Mucosa of stomach (tissue), 1 donor: ENCODE measurements around the gene SULT6B1.
"Not testable (repeated sequence)": the region's sequence is repeated elsewhere in the genome, so short reads cannot be mapped to it uniquely, and the experiment has no call there.

Experiments used
- H3K27me3 ChIP-seq: one replicate; pipeline ENCODE4 v1.7.0; 2013; ENCODE audit warnings: mild to moderate bottlenecking, low read length; ENCODE audit not compliant: control insufficient read depth, insufficient read depth
- H3K36me3 ChIP-seq: one replicate; pipeline ENCODE4 v1.7.0; 2013; ENCODE audit warnings: low read length; ENCODE audit not compliant: control insufficient read depth, insufficient read depth
- H3K4me1 ChIP-seq: one replicate; pipeline ENCODE4 v1.7.0; 2013; ENCODE audit warnings: mild to moderate bottlenecking, low read length; ENCODE audit not compliant: control insufficient read depth, insufficient read depth
- H3K4me3 ChIP-seq: one replicate; pipeline ENCODE4 v1.7.0; 2013; ENCODE audit warnings: low read length
- H3K9ac ChIP-seq: one replicate; pipeline ENCODE4 v1.7.0; 2013; ENCODE audit warnings: mild to moderate bottlenecking, low read length, moderate library complexity
- H3K9me3 ChIP-seq: one replicate; pipeline ENCODE4 v1.7.0; 2013; ENCODE audit warnings: mild to moderate bottlenecking, low read length, moderate library complexity; ENCODE audit not compliant: control insufficient read depth
- donor health status: Pancreatic carcinoma.

Gene SULT6B1

GRCh38 chr2:37211212-37211611 lies 22.7 kb upstream of the SULT6B1 start:
- Histone ChIP-seq H3K4me1 (no peaks in the 10 kb centered on the region), H3K4me3 (no peak overlapping the region), H3K36me3 (peaks cover under 1% of the 10 kb centered on the region), H3K9ac (no peak overlapping the region), H3K9me3 (no peaks in the 10 kb centered on the region), H3K27me3 (no peaks in the 10 kb centered on the region)

DNA sequence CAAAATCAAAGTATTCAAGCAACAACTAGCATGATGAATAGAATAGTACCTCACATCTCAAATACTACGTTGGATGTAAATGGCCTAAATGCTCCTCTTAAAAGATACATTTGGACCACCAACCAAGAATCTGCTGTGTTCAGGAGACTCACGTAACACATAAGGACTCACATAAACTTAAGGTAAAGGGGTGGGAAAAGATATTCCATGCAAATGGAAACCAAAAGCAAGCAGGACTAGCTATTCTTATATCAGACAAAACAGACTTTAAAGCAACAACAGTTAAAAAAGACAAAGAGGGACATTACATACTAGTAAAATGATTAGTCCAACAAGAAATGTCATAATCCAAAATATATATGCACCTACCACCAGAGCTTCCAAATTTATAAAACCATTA lies 18.3 kb upstream of the SULT6B1 start:
- H3K36me3 ChIP-seq, H3K4me1 ChIP-seq, H3K9ac ChIP-seq, H3K4me3 ChIP-seq, H3K9me3 ChIP-seq, H3K27me3 ChIP-seq: not testable (repeated sequence)

- no peaks in the 10 kb centered on the region for H3K27me3 ChIP-seq
- peaks cover 9% of the 10 kb centered on the region for H3K36me3 ChIP-seq
- H3K9me3 ChIP-seq = no peaks in the 10 kb centered on the region
- no peaks in the 10 kb centered on the region for H3K4me1 ChIP-seq
- no peak overlapping the region for H3K9ac ChIP-seq
- no peak overlapping the region for H3K4me3 ChIP-seq
Measured at GRCh38 chr2:37205689-37206341, 17.3 kb upstream of the SULT6B1 start.

DNA sequence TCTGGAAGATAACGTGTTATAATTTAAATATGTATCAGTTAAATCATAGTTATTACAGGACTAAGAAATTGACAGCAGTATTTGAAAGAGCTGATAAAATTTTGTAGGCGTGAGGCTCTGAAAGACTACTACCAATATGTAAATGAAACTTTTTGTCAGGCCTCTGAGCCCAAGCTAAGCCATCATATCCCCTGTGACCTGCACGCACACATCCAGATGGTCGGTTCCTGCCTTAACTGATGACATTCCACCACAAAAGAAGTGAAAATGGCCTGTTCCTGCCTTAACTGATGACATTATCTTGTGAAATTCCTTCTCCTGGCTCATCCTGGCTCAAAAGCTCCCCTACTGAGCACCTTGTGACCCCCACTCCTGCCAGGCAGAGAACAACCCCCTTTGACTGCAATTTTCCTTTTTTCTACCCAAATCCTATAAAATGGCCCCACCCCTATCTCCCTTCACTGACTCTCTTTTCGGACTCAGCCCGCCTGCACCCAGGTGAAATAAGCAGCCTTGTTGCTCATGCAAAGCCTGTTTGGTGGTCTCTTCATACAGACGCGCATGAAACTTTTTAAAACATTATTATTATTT lies 16.7 kb upstream of the SULT6B1 start:
- H3K9me3 ChIP-seq, H3K9ac ChIP-seq, H3K4me3 ChIP-seq, H3K4me1 ChIP-seq, H3K27me3 ChIP-seq, H3K36me3 ChIP-seq: not testable (repeated sequence)

DNA sequence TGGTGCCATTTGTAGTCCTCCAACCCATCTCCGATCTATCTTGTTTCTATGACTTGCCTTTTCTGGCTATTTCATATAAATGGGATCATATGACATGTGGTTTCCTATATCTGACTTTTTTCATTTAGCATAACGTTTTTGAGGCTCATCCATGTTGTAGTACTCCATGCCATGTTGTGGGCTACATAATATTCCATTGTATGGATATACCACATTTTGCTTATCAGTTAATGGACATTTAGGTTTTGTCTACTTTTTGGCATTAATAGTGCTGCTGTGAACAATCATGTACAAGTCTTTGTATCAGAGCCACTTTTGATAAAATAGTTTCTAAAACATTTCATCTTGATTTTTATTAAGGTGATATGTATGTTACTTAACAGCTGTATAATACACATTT lies 15.2 kb upstream of the SULT6B1 start:
- Histone ChIP-seq H3K4me3 (no peak overlapping the region), H3K27me3 (no peaks in the 10 kb centered on the region), H3K9ac (no peak overlapping the region), H3K9me3 (no peaks in the 10 kb centered on the region), H3K4me1 (no peaks in the 10 kb centered on the region), H3K36me3 (peaks cover 9% of the 10 kb centered on the region)

DNA sequence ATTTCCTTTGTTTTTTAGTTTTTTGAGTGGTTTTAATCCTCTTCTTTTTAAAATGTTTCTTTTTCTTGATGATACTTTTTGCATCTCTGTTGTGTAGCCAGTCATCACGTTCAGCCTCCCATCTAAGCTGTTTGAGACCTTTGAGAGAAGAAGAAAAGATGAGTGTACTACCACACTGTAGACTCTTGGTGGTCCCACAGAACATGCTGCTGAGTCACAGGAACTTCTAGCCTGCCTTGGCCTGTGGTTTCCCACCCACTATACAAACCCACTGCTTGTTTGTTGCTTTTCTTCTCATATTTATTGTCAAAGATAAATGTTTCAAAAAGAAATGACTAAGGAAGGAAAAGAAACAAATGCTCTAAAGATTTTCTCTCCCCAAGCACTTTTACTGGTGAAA lies 13.3 kb upstream of the SULT6B1 start:
- Histone ChIP-seq H3K9me3 (no peaks in the 10 kb centered on the region), H3K27me3 (no peaks in the 10 kb centered on the region), H3K4me1 (peaks cover 10% of the 10 kb centered on the region), H3K9ac (no peak overlapping the region), H3K36me3 (peaks cover 9% of the 10 kb centered on the region), H3K4me3 (no peak overlapping the region)

- Histone ChIP-seq H3K36me3 (peaks cover 8% of the 10 kb centered on the region), H3K9ac (no peak overlapping the region), H3K4me3 (no peak overlapping the region)
Measured at GRCh38 chr2:37201208-37201607, 12.7 kb upstream of the SULT6B1 start.

DNA sequence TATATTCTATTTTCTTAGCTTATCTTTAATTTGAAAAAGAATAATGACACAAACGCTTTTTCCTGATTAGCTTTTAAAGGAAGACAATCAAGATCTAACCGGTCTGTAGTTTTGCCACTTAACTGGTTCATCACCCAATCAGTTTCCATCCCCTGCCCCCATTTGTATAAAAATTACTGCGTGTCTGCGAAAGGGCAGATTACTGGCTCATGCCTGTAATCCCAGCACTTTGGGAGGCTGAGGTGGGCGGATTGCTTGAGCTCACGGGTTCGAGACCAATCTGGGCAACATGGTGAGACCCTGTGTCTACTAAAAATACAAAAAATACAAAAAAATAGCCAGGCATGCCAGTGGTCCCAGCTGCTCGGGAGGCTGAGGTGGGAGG lies 10.2 kb upstream of the SULT6B1 start:
- H3K9ac ChIP-seq = no peak overlapping the region
- no peaks in the 10 kb centered on the region for H3K36me3 ChIP-seq
- peaks cover 10% of the 10 kb centered on the region for H3K4me1 ChIP-seq
- H3K27me3 ChIP-seq = no peaks in the 10 kb centered on the region
- no peaks in the 10 kb centered on the region for H3K9me3 ChIP-seq
- no peak overlapping the region for H3K4me3 ChIP-seq

More at GRCh38 chr2:37201208-37201607, 12.7 kb upstream of the SULT6B1 start:
- no peaks in the 10 kb centered on the region for H3K27me3 ChIP-seq
- H3K9me3 ChIP-seq = no peaks in the 10 kb centered on the region
- H3K4me1 ChIP-seq = peaks cover 10% of the 10 kb centered on the region

- peak within 1 kb of the TSS; percentile 98 for H3K4me3 ChIP-seq
- peak within 1 kb of the TSS; percentile 80 for H3K9ac ChIP-seq
- H3K27me3 ChIP-seq = no peaks in the 10 kb centered on the region
- peaks cover 10% of the 10 kb centered on the region for H3K4me1 ChIP-seq
- no peaks in the 10 kb centered on the region for H3K36me3 ChIP-seq
- H3K9me3 ChIP-seq = no peaks in the 10 kb centered on the region
Measured at GRCh38 chr2:37196320-37197195, 8.1 kb upstream of the SULT6B1 start, which contains the start of gene CEBPZOS. CEBPZOS (plus strand) TSS chr2:37196496; CDS start chr2:37199705, 3,209 bp downstream.

GRCh38 chr2:37195862-37196319 lies 7.4 kb upstream of the SULT6B1 start:
- H3K27me3 ChIP-seq, H3K36me3 ChIP-seq, H3K9me3 ChIP-seq: not testable (repeated sequence)
- Histone ChIP-seq H3K4me3 (peak overlapping the region; percentile 98), H3K4me1 (peaks cover 10% of the 10 kb centered on the region), H3K9ac (peak overlapping the region; percentile 80)

GRCh38 chr2:37192551-37192950 lies 4.1 kb upstream of the SULT6B1 start:
- Histone ChIP-seq H3K9me3 (no peaks in the 10 kb centered on the region), H3K27me3 (no peaks in the 10 kb centered on the region), H3K4me3 (no peak overlapping the region), H3K9ac (no peak overlapping the region), H3K36me3 (no peaks in the 10 kb centered on the region), H3K4me1 (peaks cover 6% of the 10 kb centered on the region)

DNA sequence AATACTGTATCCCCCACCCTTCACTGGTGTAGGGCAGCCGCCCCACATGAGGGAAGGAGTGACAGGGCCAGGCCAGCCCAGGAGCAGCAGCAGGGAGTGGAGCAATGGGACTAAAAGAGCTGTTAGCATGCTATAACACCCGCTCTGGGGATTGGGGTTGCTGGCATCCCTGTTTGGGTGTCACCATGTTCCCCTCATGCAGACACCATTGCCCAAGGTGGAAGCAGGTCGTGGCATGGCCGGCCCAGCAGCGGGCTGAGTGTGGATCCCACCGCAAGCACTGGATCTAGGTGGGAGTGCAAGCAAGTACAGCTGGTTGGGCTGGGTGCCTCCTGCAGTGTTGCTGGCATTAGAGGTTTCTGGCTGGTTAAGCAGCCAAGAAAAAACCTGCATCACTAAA lies 3.3 kb upstream of the SULT6B1 start:
- Histone ChIP-seq H3K36me3 (no peaks in the 10 kb centered on the region), H3K4me1 (no peaks in the 10 kb centered on the region), H3K9me3 (no peaks in the 10 kb centered on the region), H3K9ac (no peak overlapping the region), H3K4me3 (no peak overlapping the region), H3K27me3 (no peaks in the 10 kb centered on the region)
